PFSK-1 (cell line): ENCODE measurements around the gene TMEM140.

ENCODE experiments used
- FOXP2 ChIP-seq: optimal IDR thresholded peaks from 2 replicates; pipeline ENCODE3; 2011; ENCODE audit warnings: borderline replicate concordance, control low read depth, inconsistent platforms; ENCODE audit not compliant: insufficient read depth; ENCODE audit errors: extremely low read length, extremely low read depth
- POLR2AphosphoS5 ChIP-seq: IDR thresholded peaks from 2 replicates; pipeline ENCODE4 v1.6.1; 2012; ENCODE audit warnings: low read depth, mild to moderate bottlenecking, control low read depth, low read length, moderate library complexity
- SIN3A ChIP-seq: IDR thresholded peaks from 2 replicates; pipeline ENCODE4 v1.6.1; 2012; ENCODE audit warnings: mild to moderate bottlenecking, low read length, moderate library complexity, borderline replicate concordance; ENCODE audit not compliant: insufficient read depth
- TAF1 ChIP-seq: IDR thresholded peaks from 2 replicates; pipeline ENCODE4 v1.6.1; 2012; ENCODE audit warnings: low read length, control low read depth, borderline replicate concordance; ENCODE audit not compliant: insufficient read depth
- TF ChIP-seq, protein P1 (sequence below), 2 experiments: IDR thresholded peaks; 2 replicates each; pipeline versions ENCODE4 v1.6.1 to v1.8.0; 2011 to 2012; ENCODE audit warnings: low read depth in 2 of 2, low read length in 2 of 2, control low read depth in 1 of 2, inconsistent platforms in 1 of 2, mild to moderate bottlenecking in 1 of 2, moderate library complexity in 1 of 2; ENCODE audit not compliant: insufficient read depth in 1 of 2

TMEM140 gene

DNA sequence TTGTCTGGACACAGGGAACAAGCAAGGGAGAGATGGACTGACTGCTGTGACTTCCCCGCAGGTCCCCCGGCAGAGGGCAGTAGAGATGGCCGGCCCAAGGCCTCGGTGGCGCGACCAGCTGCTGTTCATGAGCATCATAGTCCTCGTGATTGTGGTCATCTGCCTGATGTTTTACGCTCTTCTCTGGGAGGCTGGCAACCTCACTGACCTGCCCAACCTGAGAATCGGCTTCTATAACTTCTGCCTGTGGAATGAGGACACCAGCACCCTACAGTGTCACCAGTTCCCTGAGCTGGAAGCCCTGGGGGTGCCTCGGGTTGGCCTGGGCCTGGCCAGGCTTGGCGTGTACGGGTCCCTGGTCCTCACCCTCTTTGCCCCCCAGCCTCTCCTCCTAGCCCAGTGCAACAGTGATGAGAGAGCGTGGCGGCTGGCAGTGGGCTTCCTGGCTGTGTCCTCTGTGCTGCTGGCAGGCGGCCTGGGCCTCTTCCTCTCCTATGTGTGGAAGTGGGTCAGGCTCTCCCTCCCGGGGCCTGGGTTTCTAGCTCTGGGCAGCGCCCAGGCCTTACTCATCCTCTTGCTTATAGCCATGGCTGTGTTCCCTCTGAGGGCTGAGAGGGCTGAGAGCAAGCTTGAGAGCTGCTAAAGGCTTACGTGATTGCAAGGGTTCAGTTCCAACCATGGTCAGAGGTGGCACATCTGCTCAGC, 16.6 kb downstream of the TMEM140 start:
- TF ChIP-seq TAF1 (no peak), SIN3A (no peak), POLR2AphosphoS5 (no peak), FOXP2 (no peak)
- TF ChIP-seq, protein P1, sequence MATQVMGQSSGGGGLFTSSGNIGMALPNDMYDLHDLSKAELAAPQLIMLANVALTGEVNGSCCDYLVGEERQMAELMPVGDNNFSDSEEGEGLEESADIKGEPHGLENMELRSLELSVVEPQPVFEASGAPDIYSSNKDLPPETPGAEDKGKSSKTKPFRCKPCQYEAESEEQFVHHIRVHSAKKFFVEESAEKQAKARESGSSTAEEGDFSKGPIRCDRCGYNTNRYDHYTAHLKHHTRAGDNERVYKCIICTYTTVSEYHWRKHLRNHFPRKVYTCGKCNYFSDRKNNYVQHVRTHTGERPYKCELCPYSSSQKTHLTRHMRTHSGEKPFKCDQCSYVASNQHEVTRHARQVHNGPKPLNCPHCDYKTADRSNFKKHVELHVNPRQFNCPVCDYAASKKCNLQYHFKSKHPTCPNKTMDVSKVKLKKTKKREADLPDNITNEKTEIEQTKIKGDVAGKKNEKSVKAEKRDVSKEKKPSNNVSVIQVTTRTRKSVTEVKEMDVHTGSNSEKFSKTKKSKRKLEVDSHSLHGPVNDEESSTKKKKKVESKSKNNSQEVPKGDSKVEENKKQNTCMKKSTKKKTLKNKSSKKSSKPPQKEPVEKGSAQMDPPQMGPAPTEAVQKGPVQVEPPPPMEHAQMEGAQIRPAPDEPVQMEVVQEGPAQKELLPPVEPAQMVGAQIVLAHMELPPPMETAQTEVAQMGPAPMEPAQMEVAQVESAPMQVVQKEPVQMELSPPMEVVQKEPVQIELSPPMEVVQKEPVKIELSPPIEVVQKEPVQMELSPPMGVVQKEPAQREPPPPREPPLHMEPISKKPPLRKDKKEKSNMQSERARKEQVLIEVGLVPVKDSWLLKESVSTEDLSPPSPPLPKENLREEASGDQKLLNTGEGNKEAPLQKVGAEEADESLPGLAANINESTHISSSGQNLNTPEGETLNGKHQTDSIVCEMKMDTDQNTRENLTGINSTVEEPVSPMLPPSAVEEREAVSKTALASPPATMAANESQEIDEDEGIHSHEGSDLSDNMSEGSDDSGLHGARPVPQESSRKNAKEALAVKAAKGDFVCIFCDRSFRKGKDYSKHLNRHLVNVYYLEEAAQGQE (IDR thresholded peaks at IDR 0.05; ENCODE audit: insufficient read depth in 1 of 2, low read depth in 2 of 2, low read length in 2 of 2), result no peak

DNA sequence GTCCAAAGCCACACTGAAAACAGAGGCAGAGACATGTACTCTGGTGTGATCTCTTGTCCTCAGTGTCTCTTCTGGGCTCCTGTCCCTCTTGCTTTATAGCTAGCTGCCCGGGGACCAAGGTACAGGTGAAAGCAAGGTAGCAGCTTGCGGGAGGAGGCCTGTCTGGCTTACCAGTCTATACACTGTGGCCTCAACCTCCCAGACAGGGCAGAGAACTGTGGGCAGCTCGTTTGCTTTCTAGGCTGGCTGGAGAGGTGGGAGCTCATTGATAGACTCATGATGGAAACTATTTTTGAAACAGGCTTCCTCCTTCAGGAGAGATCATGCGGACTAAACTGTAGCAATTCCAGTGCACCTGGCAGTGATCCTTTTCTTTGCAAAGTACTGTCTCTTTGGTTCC, 18.0 kb downstream of the TMEM140 start:
- no peak for TF ChIP-seq TAF1

DNA sequence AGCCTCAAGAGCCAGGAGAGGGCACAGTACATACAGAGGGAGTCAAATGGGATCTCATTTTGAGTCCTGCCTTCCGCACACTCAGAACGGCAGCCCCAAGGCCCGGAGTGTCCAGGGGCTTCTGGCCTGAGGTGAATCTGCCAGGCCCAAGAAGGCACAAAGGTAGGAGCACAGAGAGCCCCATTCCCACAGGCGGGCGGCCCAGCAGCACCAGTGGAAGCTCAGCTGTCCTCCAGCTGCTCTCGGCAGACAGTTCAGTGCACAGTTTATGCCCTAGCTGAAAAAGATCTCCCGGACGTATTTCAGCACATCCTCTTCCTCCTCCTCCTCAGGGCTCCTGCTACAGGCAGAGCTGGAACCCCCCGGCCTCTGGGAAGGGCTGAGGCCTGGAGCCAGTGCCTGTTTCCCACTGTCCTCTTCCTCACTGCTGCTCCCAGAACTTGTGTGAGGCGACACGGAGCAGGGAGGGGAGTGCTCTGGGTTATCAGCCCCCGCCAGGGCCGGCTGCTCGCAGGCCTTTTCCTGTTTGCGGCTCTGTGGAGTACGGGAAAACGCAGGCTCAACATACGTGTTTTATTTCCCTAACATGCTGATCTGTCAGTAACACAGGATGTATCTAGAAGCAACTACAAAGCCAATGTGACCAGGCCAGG, 18.6 kb downstream of the TMEM140 start:
- TF ChIP-seq FOXP2, result no peak
- TF ChIP-seq POLR2AphosphoS5, result no peak
- TF ChIP-seq SIN3A, result no peak
- TF ChIP-seq, protein P1 (IDR thresholded peaks at IDR 0.05; ENCODE audit: insufficient read depth in 1 of 2, low read depth in 2 of 2, low read length in 2 of 2), result no peak
- no peak for TF ChIP-seq TAF1

DNA sequence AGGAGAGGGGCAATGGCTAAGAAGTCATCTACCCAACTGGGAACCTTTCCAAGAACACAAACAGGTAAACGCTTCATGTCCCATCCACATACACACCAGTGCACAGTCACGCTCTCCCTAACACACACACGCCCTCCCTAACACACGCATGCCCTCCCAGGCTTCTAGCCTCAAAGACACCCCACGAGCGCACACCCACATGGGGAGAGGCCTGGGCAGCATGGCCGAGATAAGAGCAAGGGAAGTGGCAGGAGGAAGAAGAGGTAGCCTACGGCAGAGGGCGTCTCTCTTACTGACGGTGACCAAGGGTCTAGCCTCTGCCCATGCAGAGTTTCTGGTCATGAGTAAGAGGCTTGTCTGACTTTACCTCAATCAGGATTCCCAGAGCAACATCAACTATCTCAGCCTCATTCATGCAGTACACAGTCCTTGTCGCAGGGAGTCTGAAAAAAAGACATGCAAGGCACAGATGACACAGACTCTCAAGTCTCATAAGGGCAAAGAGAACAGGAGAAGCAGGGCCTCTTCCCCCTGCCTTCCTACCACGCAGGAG, 19.6 kb downstream of the TMEM140 start:
- TF ChIP-seq SIN3A, result no peak
- TF ChIP-seq FOXP2, result no peak
- TF ChIP-seq, protein P1 (IDR thresholded peaks at IDR 0.05; ENCODE audit: insufficient read depth in 1 of 2, low read depth in 2 of 2, low read length in 2 of 2), result no peak
- TF ChIP-seq TAF1, result no peak
- TF ChIP-seq POLR2AphosphoS5, result no peak

DNA sequence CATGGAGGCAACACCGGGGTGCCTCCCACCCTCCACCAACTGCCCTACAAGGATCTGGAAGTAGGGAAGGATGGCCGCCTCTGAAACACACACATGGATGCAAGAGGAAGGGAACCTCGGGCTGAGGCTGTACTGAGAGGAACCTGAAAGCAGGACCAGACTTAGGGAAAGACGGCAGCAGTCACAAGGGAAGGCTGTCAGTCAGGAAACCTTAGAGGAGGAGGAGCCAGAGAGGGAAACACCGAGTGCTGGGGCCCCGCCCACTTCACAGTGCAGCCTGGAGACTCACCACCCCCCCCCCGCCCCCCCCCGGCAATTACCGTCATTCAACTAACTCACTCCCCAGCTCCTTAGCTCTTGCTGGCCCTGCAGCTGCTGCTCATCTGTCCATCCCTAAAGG, 20.1 kb downstream of the TMEM140 start:
- TF ChIP-seq TAF1 (no peak), POLR2AphosphoS5 (no peak), SIN3A (no peak), FOXP2 (no peak)
- TF ChIP-seq, protein P1 (IDR thresholded peaks at IDR 0.05; ENCODE audit: insufficient read depth in 1 of 2, low read depth in 2 of 2, low read length in 2 of 2), result no peak
